Mononuclear cell (primary cell): ENCODE results near the gene ATP5PO. TPM values are rescaled to one million over a fixed set of nuclear protein-coding genes. Genes with fewer than 3 reads are reported as not detected.

Experiments used
- H3K27me3 ChIP-seq: 2 replicates; pipeline ENCODE4 v1.6.0; 2011; ENCODE audit warnings: low read length, control low read depth; ENCODE audit not compliant: insufficient read depth
- H3K4me1 ChIP-seq: 2 replicates; pipeline ENCODE4 v1.5.1; 2011; ENCODE audit warnings: mild to moderate bottlenecking, low read length, control low read depth; ENCODE audit not compliant: insufficient read depth
- H3K4me3 ChIP-seq: 2 replicates; pipeline ENCODE4 v1.5.1; 2011; ENCODE audit warnings: mild to moderate bottlenecking, low read length, moderate library complexity
- H3K9me3 ChIP-seq: 2 replicates; pipeline ENCODE4 v1.5.1; 2011; ENCODE audit warnings: low read depth, mild to moderate bottlenecking, control low read depth, low read length
- total RNA-seq: library from RNA; depleted of rRNA; stranded (reverse); fragments of >200 nt; gene quantifications from one replicate; pipeline ENCODE4 v1.2.3, GENCODE V29; 2012

The ATP5PO gene
- total RNA-seq, 1 donor = 118 TPM

- Histone ChIP-seq H3K9me3 (no peaks in the 10 kb centered on the region), H3K4me1 (no peaks in the 10 kb centered on the region), H3K27me3 (no peaks in the 10 kb centered on the region), H3K4me3 (no peak overlapping the region)
These were observed 57.5 kb downstream of the ATP5PO start for GRCh38 chr21:33857846-33858666.

- Histone ChIP-seq H3K4me3 (no peak overlapping the region), H3K9me3 (no peaks in the 10 kb centered on the region), H3K27me3 (no peaks in the 10 kb centered on the region), H3K4me1 (no peaks in the 10 kb centered on the region)
These were observed 58.6 kb downstream of the ATP5PO start for GRCh38 chr21:33856893-33857527.

- no peaks in the 10 kb centered on the region for H3K27me3 ChIP-seq
- H3K4me1 ChIP-seq = no peaks in the 10 kb centered on the region
These were observed 60.4 kb downstream of the ATP5PO start for GRCh38 chr21:33855190-33855589.

GRCh38 chr21:33854604-33855003 lies 61.0 kb downstream of the ATP5PO start:
- H3K9me3 ChIP-seq = no peaks in the 10 kb centered on the region
- no peaks in the 10 kb centered on the region for H3K27me3 ChIP-seq
- H3K4me1 ChIP-seq = no peaks in the 10 kb centered on the region
- H3K4me3 ChIP-seq = no peak overlapping the region

More at GRCh38 chr21:33855190-33855589, 60.4 kb downstream of the ATP5PO start:
- H3K4me3 ChIP-seq = no peak overlapping the region
- no peaks in the 10 kb centered on the region for H3K9me3 ChIP-seq

Other genes with a start within 250 kb of the ATP5PO start
- 5.4 TPM for gene MRPS6, start 157.8 kb upstream of the ATP5PO start, total RNA-seq
- gene SLC5A3, start 157.8 kb upstream of the ATP5PO start, total RNA-seq = 16.6 TPM